OCI-LY7 (cell line): ENCODE results near the gene ELF2. TPM values are rescaled to one million over a fixed set of nuclear protein-coding genes. Genes with fewer than 3 reads are reported as not detected.
"Not testable (repeated sequence)": the region's sequence is repeated elsewhere in the genome, so short reads cannot be mapped to it uniquely, and the experiment has no call there.

Experiments used
- BruUV-seq: library from RNA; stranded (reverse); fragments of 400-500 nt; replicated peaks from 2 replicates; lab custom pipeline; 2021; lab: Mats Ljungman, UMichigan
- CTCF ChIA-PET: fragments of 300-600 bp; sonication (Branson Sonifier 250); formaldehyde crosslinking; loops from one replicate; lab custom pipeline; 2022; ENCODE audit warnings: antibody characterized with exemption; ENCODE audit not compliant: unreplicated experiment; lab: Charles Lee
- POLR2A ChIA-PET: fragments of 300-600 bp; sonication (Branson Sonifier 250); formaldehyde crosslinking; loops from one replicate; lab custom pipeline; 2022; ENCODE audit warnings: antibody characterized with exemption; lab: Charles Lee
- DNase-seq: peaks from one replicate; pipeline ENCODE4 v3.0.0-alpha.2; 2015; ENCODE audit warnings: low spot score
- H2AFZ ChIP-seq: fragments of 200-600 bp; sonication (generic), shearing (Covaris generic); 2 replicates; pipeline ENCODE4 v1.6.1; 2014; ENCODE audit warnings: mild to moderate bottlenecking, antibody characterized with exemption, low read length, moderate library complexity
- H3K27ac ChIP-seq: fragments of 200-600 bp; sonication (generic); 2 replicates; pipeline ENCODE4 v1.5.1; 2014; ENCODE audit warnings: mixed run types, low read depth, mild to moderate bottlenecking, moderate library complexity, low read length, inconsistent platforms; ENCODE audit not compliant: poor library complexity, severe bottlenecking
- H3K36me3 ChIP-seq: fragments of 200-600 bp; sonication (generic); 2 replicates; pipeline ENCODE4 v1.6.1; 2014; ENCODE audit warnings: mild to moderate bottlenecking, antibody characterized with exemption, low read length, moderate library complexity, mixed read lengths; ENCODE audit not compliant: insufficient read depth
- H3K4me1 ChIP-seq: fragments of 200-600 bp; sonication (generic); 2 replicates; pipeline ENCODE4 v1.5.1; 2014; ENCODE audit warnings: mild to moderate bottlenecking, low read length; ENCODE audit not compliant: insufficient read depth, poor library complexity, severe bottlenecking
- H3K4me2 ChIP-seq: fragments of 200-600 bp; sonication (generic); 2 replicates; pipeline ENCODE4 v1.6.1; 2014; ENCODE audit warnings: mild to moderate bottlenecking, low read length
- H3K4me3 ChIP-seq: fragments of 200-600 bp; sonication (generic); 2 replicates; pipeline ENCODE4 v1.5.1; 2014; ENCODE audit warnings: mild to moderate bottlenecking, low read depth, low read length; ENCODE audit not compliant: poor library complexity, severe bottlenecking
- H3K79me2 ChIP-seq: fragments of 200-600 bp; sonication (generic); 2 replicates; pipeline ENCODE4 v1.6.1; 2016; ENCODE audit warnings: low read depth, mild to moderate bottlenecking, low read length, moderate library complexity, mixed read lengths; ENCODE audit not compliant: insufficient read depth
- H3K9me2 ChIP-seq: fragments of 200-600 bp; sonication (generic); 2 replicates; pipeline ENCODE4 v1.6.1; 2016; ENCODE audit warnings: mild to moderate bottlenecking, low read length, mixed read lengths; ENCODE audit not compliant: insufficient read depth
- H3K9me3 ChIP-seq: fragments of 200-600 bp; sonication (generic); 2 replicates; pipeline ENCODE4 v1.6.1; 2014; ENCODE audit warnings: mild to moderate bottlenecking, mixed run types, low read length, mixed read lengths
- H4K20me1 ChIP-seq: fragments of 200-600 bp; sonication (generic); 2 replicates; pipeline ENCODE4 v1.6.1; 2014; ENCODE audit warnings: mild to moderate bottlenecking, antibody characterized with exemption, low read length, moderate library complexity, mixed read lengths; ENCODE audit not compliant: insufficient read depth
- CTCF ChIP-seq: fragments of 200-600 bp; sonication (generic); conservative IDR thresholded peaks from 2 replicates; pipeline ENCODE4 v1.5.1; 2014; ENCODE audit warnings: mild to moderate bottlenecking, antibody characterized with exemption, low read length, moderate library complexity, mixed read lengths
- EZH2phosphoT487 ChIP-seq: fragments of 200-600 bp; sonication (generic); IDR thresholded peaks from 2 replicates; pipeline ENCODE4 v1.6.1; 2018; ENCODE audit warnings: low read depth, borderline replicate concordance, mild to moderate bottlenecking, mixed run types, antibody characterized with exemption, low read length, moderate library complexity, mixed read lengths
- intact Hi-C: fragments of 100-400 bp; cut with micrococcal nuclease; formaldehyde crosslinking; loops from one replicate; pipeline ENCODE4 v1.10.0; 2022; ENCODE audit not compliant: unreplicated experiment
- total RNA-seq, 2 experiments: library from RNA; depleted of rRNA in 1 of 2; stranded (reverse); fragments of >200 nt in 1 of 2; shearing (Covaris generic) in 1 of 2; gene quantifications; 2 replicates each; pipeline ENCODE4 v1.2.3, GENCODE V29; 2014 to 2022

ELF2 gene
- total RNA-seq, 2 experiments from 2014 or later, result 49.6 to 57.0 TPM

GRCh38 chr4:139163806-139164206 lies 13.2 kb downstream of the ELF2 start:
- no peaks in the 10 kb centered on the region for H3K9me3 ChIP-seq
- TF ChIP-seq EZH2phosphoT487 (no peak), CTCF (no peak)
- BruUV-seq, result no TSS peak
- no peak overlapping the region for H3K27ac ChIP-seq
- no peak for DNase-seq
- ChIA-PET CTCF (no interaction called here), POLR2A (interaction anchor here (0.7 kb wide), 1 partner anchor 10 kb away, joined by 4 read pairs; no protein-coding TSS in a partner anchor)
- H3K79me2 ChIP-seq, result peaks cover 23% of the 10 kb centered on the region
- H4K20me1 ChIP-seq, result no peaks in the 10 kb centered on the region
- no peak overlapping the region for H2AFZ ChIP-seq
- peaks cover 25% of the 10 kb centered on the region for H3K4me1 ChIP-seq
- H3K36me3 ChIP-seq, result no peaks in the 10 kb centered on the region
- no peaks in the 10 kb centered on the region for H3K9me2 ChIP-seq
- no peak overlapping the region for H3K4me3 ChIP-seq
- intact Hi-C loops, result no loop called here
- H3K4me2 ChIP-seq, result no peak overlapping the region

DNA sequence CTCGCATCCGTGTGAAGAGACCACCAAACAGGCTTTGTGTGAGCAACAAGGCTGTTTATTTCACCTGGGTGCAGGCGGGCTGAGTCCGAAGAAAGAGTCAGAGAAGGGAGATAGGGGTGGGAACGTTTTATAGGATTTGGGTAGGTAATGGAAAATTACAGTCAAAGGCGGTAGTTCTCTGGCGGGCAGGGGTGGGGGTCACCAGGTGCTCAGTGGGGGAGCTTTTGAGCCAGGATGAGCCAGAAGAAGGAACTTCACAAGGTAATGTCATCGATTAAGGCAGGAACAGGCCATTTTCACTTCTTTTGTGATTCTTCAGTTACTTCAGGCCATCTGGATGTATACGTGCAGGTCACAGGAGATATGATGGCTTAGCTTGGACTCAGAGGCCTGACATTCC lies 19.0 kb downstream of the ELF2 start:
- H4K20me1 ChIP-seq, H3K27ac ChIP-seq, H3K4me2 ChIP-seq, H3K9me2 ChIP-seq, H3K9me3 ChIP-seq, intact Hi-C loops, DNase-seq, BruUV-seq, H3K4me1 ChIP-seq, H3K36me3 ChIP-seq, H2AFZ ChIP-seq, H3K4me3 ChIP-seq, CTCF ChIA-PET: not testable (repeated sequence)
- POLR2A ChIA-PET, result interaction anchor here (0.6 kb wide), 1 partner anchor 72 kb away, joined by 4 read pairs; no protein-coding TSS in a partner anchor
- H3K79me2 ChIP-seq, result peaks cover 13% of the 10 kb centered on the region

DNA sequence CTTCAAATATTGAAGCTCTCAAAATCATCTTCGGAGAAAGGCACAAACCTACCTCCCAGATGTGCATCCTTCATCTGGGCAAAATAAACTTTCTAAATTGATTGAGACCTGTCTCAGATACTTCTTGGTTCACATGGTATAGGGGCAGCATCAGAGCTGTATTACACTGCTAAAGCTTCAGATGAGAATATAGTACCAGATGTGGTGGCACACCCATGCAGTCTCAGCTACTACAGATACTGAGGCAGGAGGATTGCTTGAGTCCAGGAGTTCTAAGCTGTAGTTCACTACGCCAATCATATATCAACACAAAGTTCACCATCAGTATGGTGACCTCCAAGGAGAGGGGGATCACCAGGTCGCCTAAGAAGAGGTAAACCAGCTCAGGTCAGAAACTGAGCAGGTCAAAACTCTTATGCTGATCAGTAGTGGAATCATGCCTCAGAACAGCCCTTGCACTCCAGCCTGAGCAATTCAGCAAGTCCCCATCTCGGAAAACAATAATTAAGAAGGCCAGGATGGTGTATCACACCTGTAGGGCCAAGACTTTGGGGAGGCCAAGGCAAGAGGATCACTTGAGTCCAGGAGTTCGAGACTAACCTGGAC lies 22.0 kb downstream of the ELF2 start:
- Histone ChIP-seq H3K4me2 (no peak overlapping the region), H3K4me3 (no peak overlapping the region), H3K4me1 (no peaks in the 10 kb centered on the region), H3K27ac (no peak overlapping the region), H2AFZ (no peak overlapping the region), H3K79me2 (peaks cover 16% of the 10 kb centered on the region; the same call in 1 of the 2 replicates), H3K36me3 (no peaks in the 10 kb centered on the region), H4K20me1 (no peaks in the 10 kb centered on the region), H3K9me3 (no peaks in the 10 kb centered on the region), H3K9me2 (no peaks in the 10 kb centered on the region)
- intact Hi-C loops, result no loop called here
- no peak for DNase-seq
- no TSS peak for BruUV-seq
- ChIA-PET POLR2A (interaction anchor here (0.6 to 1.9 kb wide), 15 partner anchors 9 to 125 kb away, joined by 3 to 8 read pairs (median 3); partner anchors contain the start of gene MGARP), CTCF (interaction anchor here (1.3 to 1.6 kb wide), 2 partner anchors 13 to 141 kb away, joined by 4 to 5 read pairs; no protein-coding TSS in a partner anchor)
- no peak for TF ChIP-seq EZH2phosphoT487
- no peak for TF ChIP-seq CTCF
